Kidney (tissue), 14 donors: ENCODE measurements around the gene CCDC88B. TPM values are rescaled to one million over a fixed set of nuclear protein-coding genes. Genes with fewer than 3 reads are reported as not detected.

Experiments used
- DNase-seq, 5 donors: peaks; one replicate each; pipeline ENCODE4 v3.0.0-alpha.2; 2013 to 2020
- FAIRE-seq: peaks from 2 replicates; lab custom pipeline; 2012; peaks lifted over from hg19 to GRCh38; lab: Jason Lieb, UNC
- H3K27ac ChIP-seq, 2 donors: one replicate each; pipeline ENCODE4 v1.7.0; 2013; ENCODE audit warnings: low read depth in 2 of 2, low read length in 2 of 2, inconsistent platforms in 1 of 2
- H3K27me3 ChIP-seq: one replicate; pipeline ENCODE4 v1.7.1; 2013; ENCODE audit warnings: low read length, inconsistent platforms; ENCODE audit not compliant: control insufficient read depth, insufficient read depth
- H3K36me3 ChIP-seq, 3 donors: one replicate each; pipeline versions ENCODE4 v1.7.0 to v1.7.1; 2013; ENCODE audit warnings: low read length in 3 of 3, control low read depth in 1 of 3, inconsistent platforms in 1 of 3; ENCODE audit not compliant: insufficient read depth in 3 of 3, control insufficient read depth in 2 of 3
- H3K4me1 ChIP-seq, 3 donors: one replicate each; pipeline versions ENCODE4 v1.7.0 to v1.7.1; 2013; ENCODE audit warnings: low read length in 3 of 3, inconsistent platforms in 1 of 3, low read depth in 1 of 3; ENCODE audit not compliant: control insufficient read depth in 2 of 3, insufficient read depth in 2 of 3
- H3K4me3 ChIP-seq, 3 donors: one replicate each; pipeline versions ENCODE4 v1.7.0 to v1.8.1; 2013; ENCODE audit warnings: low read length in 3 of 3, control low read depth in 1 of 3, inconsistent platforms in 1 of 3
- H3K9ac ChIP-seq, 3 donors: one replicate each; pipeline versions ENCODE4 v1.7.0 to v1.7.1; 2013; ENCODE audit warnings: low read length in 3 of 3, control low read depth in 1 of 3, inconsistent platforms in 1 of 3
- H3K9me3 ChIP-seq, 3 donors: one replicate each; pipeline versions ENCODE4 v1.7.0 to v1.7.1; 2013; ENCODE audit warnings: low read length in 3 of 3, control low read depth in 1 of 3, inconsistent platforms in 1 of 3; ENCODE audit not compliant: control insufficient read depth in 2 of 3, insufficient read depth in 1 of 3
- intact Hi-C: fragments of 100-400 bp; cut with DNase I; formaldehyde crosslinking; loops from one replicate; pipeline ENCODE4 v1.11.1; 2022
- polyA plus RNA-seq: library from polyadenylated mRNA; stranded (reverse); fragments of 350-450 nt; fragmentation: Illumina TruSeq; extraction: RNeasy Lipid Tissue Mini Kit (QIAGEN cat#74804); gene quantifications from one replicate; pipeline ENCODE4 v1.2.3, GENCODE V29; 2014; ENCODE audit warnings: low read depth, low replicate concordance; ENCODE audit not compliant: insufficient read depth
- total RNA-seq: library from RNA; stranded (reverse); fragmentation: NEBNext Ultra II Directional; extraction: Animal tissue kit (Norgen Biotek cat#: 25700); gene quantifications from one replicate; pipeline ENCODE4 v1.2.1, GENCODE V29; 2021
- TF ChIP-seq, protein P1 (sequence below): IDR thresholded peaks from 3 replicates; pipeline ENCODE4 v1.5.1; 2012; ENCODE audit warnings: mild to moderate bottlenecking, moderate library complexity, borderline replicate concordance; ENCODE audit not compliant: insufficient read depth; ENCODE audit errors: extremely low read depth
- donor health status: control.
- donor health status: control.
- donor health status: control.
- donor health status: control.
- donor health status: control.
- donor health status: DM: yes; HTN: yes; CAD: no.
- donor health status: Normal renal cell carcinoma (clear cell type).

Gene CCDC88B
- total and polyA plus RNA-seq, 2 donors from 2014 or later, result 10.0 to 13.3 TPM

DNA sequence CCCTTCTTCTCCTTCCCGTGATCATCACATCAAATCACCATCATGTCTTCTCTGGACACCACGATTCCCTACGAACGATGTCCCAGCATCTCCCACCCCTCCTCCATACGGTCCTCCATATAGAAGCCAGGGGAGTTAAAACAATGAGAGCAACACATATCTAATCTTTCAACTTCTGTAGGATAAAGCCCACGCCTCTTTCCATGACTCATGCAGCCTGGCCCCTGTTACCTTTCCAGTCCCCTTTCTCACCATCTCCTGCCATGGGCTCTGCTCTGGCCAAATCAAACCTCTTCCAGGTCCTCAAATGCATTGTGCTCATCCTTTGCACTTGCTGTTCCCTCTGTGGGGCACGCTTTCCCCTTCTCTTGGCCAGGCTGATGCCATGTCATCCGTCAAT lies 42.6 kb downstream of the CCDC88B start:
- H3K9me3 ChIP-seq, result peaks cover 0 to 2% (median 0%) of the 10 kb centered on the region in 3 donors
- TF ChIP-seq, protein P1, sequence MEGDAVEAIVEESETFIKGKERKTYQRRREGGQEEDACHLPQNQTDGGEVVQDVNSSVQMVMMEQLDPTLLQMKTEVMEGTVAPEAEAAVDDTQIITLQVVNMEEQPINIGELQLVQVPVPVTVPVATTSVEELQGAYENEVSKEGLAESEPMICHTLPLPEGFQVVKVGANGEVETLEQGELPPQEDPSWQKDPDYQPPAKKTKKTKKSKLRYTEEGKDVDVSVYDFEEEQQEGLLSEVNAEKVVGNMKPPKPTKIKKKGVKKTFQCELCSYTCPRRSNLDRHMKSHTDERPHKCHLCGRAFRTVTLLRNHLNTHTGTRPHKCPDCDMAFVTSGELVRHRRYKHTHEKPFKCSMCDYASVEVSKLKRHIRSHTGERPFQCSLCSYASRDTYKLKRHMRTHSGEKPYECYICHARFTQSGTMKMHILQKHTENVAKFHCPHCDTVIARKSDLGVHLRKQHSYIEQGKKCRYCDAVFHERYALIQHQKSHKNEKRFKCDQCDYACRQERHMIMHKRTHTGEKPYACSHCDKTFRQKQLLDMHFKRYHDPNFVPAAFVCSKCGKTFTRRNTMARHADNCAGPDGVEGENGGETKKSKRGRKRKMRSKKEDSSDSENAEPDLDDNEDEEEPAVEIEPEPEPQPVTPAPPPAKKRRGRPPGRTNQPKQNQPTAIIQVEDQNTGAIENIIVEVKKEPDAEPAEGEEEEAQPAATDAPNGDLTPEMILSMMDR, result no peak
- no peaks in the 10 kb centered on the region for H3K4me1 ChIP-seq
- H3K4me3 ChIP-seq, result no peak overlapping the region
- intact Hi-C loops, result no loop called here
- FAIRE-seq (no peak), DNase-seq (no peak)
- H3K27ac ChIP-seq, result no peak overlapping the region
- no peaks in the 10 kb centered on the region for H3K27me3 ChIP-seq
- no peak overlapping the region for H3K9ac ChIP-seq
- no peaks in the 10 kb centered on the region for H3K36me3 ChIP-seq

DNA sequence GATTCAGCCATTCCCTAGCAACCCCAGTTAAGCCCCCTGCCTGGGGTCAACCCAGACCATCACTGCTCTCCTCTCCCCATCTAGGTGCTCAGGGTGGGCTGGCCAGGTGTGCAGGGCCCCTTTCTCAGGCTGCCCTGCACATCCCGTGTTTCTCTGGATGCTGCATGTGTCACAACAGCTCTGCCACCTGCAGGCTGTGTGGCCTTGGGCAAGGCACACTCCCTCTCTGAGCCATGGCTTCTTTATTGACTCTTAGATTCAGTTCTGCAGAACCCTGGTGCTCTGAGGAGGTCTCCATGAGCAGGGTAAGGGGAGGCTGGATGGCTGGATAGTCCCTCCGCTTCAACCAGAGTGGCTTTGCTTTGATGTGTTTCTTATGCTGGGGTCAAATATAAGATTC lies 43.6 kb downstream of the CCDC88B start:
- Histone ChIP-seq H3K4me3 (no peak overlapping the region), H3K9me3 (peaks cover 0 to 2% (median 0%) of the 10 kb centered on the region in 3 donors), H3K36me3 (no peaks in the 10 kb centered on the region), H3K4me1 (no peaks in the 10 kb centered on the region), H3K27ac (no peak overlapping the region), H3K27me3 (no peaks in the 10 kb centered on the region), H3K9ac (no peak overlapping the region)
- intact Hi-C loops, result no loop called here
- TF ChIP-seq, protein P1, result no peak
- FAIRE-seq (no peak), DNase-seq (no peak)

DNA sequence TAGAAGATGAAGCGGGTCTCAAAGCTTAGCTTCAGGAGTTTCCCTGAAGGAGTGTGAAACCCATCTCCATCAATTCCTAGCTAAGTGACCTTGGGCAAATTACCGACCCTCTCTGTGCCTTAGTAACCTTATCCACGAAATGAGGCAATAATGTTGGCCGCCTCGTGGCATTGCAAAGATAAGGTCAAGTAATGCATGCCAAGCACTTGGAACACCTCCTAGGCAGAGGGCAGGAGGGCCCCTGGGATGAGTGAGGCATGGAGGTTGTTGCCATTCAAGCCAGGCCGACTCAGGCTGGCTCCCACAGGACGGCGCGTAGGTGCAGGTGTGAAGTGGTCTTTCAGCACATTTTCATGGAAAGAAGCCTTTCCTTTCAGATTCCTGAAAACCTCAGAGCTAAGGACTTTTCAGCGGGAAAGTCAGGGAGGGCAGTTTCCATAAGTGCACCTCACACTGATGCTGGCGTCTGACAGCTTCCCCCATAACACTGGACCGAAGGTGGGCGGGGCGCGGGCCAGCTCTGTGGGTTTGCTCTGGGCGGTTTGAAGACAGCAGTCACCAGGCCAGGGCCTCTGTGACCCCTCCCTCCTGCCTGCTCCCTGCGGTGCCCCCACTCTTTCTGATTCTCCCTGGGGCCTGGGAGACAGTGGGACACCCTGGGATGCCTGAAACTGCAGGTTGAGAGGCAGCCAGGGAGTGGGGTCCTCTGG lies 44.2 kb downstream of the CCDC88B start:
- Histone ChIP-seq H3K36me3 (no peaks in the 10 kb centered on the region), H3K27me3 (no peaks in the 10 kb centered on the region), H3K9me3 (peaks cover 0 to 2% (median 0%) of the 10 kb centered on the region in 3 donors), H3K4me1 (no peaks in the 10 kb centered on the region), H3K9ac (no peak overlapping the region), H3K4me3 (no peak overlapping the region), H3K27ac (no peak overlapping the region)
- intact Hi-C loops, result no loop called here
- TF ChIP-seq, protein P1, result no peak
- no peak for DNase-seq
- FAIRE-seq, result no peak
